ENCODE results near the gene THRB.

The THRB gene

GRCh38 chr3:24487325-24488262, 7.1 kb downstream of the THRB start:
- H3K27me3 ChIP-seq (ENCODE audit: control insufficient read depth, insufficient read depth, low read length), result peaks cover 13% of the 10 kb centered on the region

GRCh38 chr3:24485511-24485910, 9.1 kb downstream of the THRB start:
- H3K36me3 ChIP-seq (ENCODE audit: control insufficient read depth, insufficient read depth, low read length), result no peaks in the 10 kb centered on the region
- no peak overlapping the region for H3K4me3 ChIP-seq (ENCODE audit: low read depth, low read length)
- H3K4me1 ChIP-seq (ENCODE audit: control insufficient read depth, insufficient read depth, low read length), result no peaks in the 10 kb centered on the region
- no peaks in the 10 kb centered on the region for H3K27me3 ChIP-seq (ENCODE audit: control insufficient read depth, insufficient read depth, low read length)
- H3K27ac ChIP-seq (ENCODE audit: low read depth, low read length), result no peak overlapping the region
- no peak overlapping the region for H3K9ac ChIP-seq (ENCODE audit: low read length)
- no peaks in the 10 kb centered on the region for H3K9me3 ChIP-seq (ENCODE audit: control insufficient read depth, insufficient read depth, low read depth, low read length)

More at GRCh38 chr3:24487325-24488262, 7.1 kb downstream of the THRB start:
- Histone ChIP-seq H3K4me3 (ENCODE audit: low read depth, low read length) (no peak overlapping the region), H3K36me3 (ENCODE audit: control insufficient read depth, insufficient read depth, low read length) (no peaks in the 10 kb centered on the region), H3K9me3 (ENCODE audit: control insufficient read depth, insufficient read depth, low read depth, low read length) (no peaks in the 10 kb centered on the region), H3K4me1 (ENCODE audit: control insufficient read depth, insufficient read depth, low read length) (peaks cover 8% of the 10 kb centered on the region; the same call in 1 of the 2 replicates), H3K9ac (ENCODE audit: low read length) (no peak overlapping the region), H3K27ac (ENCODE audit: low read depth, low read length) (no peak overlapping the region)

- Histone ChIP-seq H3K9ac (ENCODE audit: low read length) (no peak overlapping the region), H3K4me1 (ENCODE audit: control insufficient read depth, insufficient read depth, low read length) (no peaks in the 10 kb centered on the region), H3K36me3 (ENCODE audit: control insufficient read depth, insufficient read depth, low read length) (no peaks in the 10 kb centered on the region), H3K27me3 (ENCODE audit: control insufficient read depth, insufficient read depth, low read length) (no peaks in the 10 kb centered on the region; the same call in 1 of the 2 replicates), H3K27ac (ENCODE audit: low read depth, low read length) (no peak overlapping the region), H3K4me3 (ENCODE audit: low read depth, low read length) (no peak overlapping the region), H3K9me3 (ENCODE audit: control insufficient read depth, insufficient read depth, low read depth, low read length) (no peaks in the 10 kb centered on the region)
These were observed 10.8 kb downstream of the THRB start for GRCh38 chr3:24483873-24484272.

- Histone ChIP-seq H3K9me3 (ENCODE audit: control insufficient read depth, insufficient read depth, low read depth, low read length) (no peaks in the 10 kb centered on the region), H3K4me3 (ENCODE audit: low read depth, low read length) (no peak overlapping the region), H3K36me3 (ENCODE audit: control insufficient read depth, insufficient read depth, low read length) (no peaks in the 10 kb centered on the region), H3K4me1 (ENCODE audit: control insufficient read depth, insufficient read depth, low read length) (peaks cover 15% of the 10 kb centered on the region), H3K27me3 (ENCODE audit: control insufficient read depth, insufficient read depth, low read length) (no peaks in the 10 kb centered on the region; the same call in 1 of the 2 replicates), H3K27ac (ENCODE audit: low read depth, low read length) (no peak overlapping the region), H3K9ac (ENCODE audit: low read length) (no peak overlapping the region)
These were observed 12.4 kb downstream of the THRB start for GRCh38 chr3:24482096-24482705.

- no peak overlapping the region for H3K27ac ChIP-seq (ENCODE audit: low read depth, low read length)
- H3K4me1 ChIP-seq (ENCODE audit: control insufficient read depth, insufficient read depth, low read length), result peaks cover 23% of the 10 kb centered on the region
- no peaks in the 10 kb centered on the region for H3K9me3 ChIP-seq (ENCODE audit: control insufficient read depth, insufficient read depth, low read depth, low read length)
- no peaks in the 10 kb centered on the region; the same call in 1 of the 2 replicates for H3K27me3 ChIP-seq (ENCODE audit: control insufficient read depth, insufficient read depth, low read length)
- no peak overlapping the region for H3K9ac ChIP-seq (ENCODE audit: low read length)
- H3K4me3 ChIP-seq (ENCODE audit: low read depth, low read length), result no peak overlapping the region
- no peaks in the 10 kb centered on the region for H3K36me3 ChIP-seq (ENCODE audit: control insufficient read depth, insufficient read depth, low read length)
These were observed 13.5 kb downstream of the THRB start for GRCh38 chr3:24481193-24481592.

- Histone ChIP-seq H3K9ac (ENCODE audit: low read length) (no peak overlapping the region), H3K36me3 (ENCODE audit: control insufficient read depth, insufficient read depth, low read length) (no peaks in the 10 kb centered on the region), H3K27ac (ENCODE audit: low read depth, low read length) (no peak overlapping the region), H3K4me1 (ENCODE audit: control insufficient read depth, insufficient read depth, low read length) (peaks cover 29% of the 10 kb centered on the region), H3K27me3 (ENCODE audit: control insufficient read depth, insufficient read depth, low read length) (no peaks in the 10 kb centered on the region; the same call in 1 of the 2 replicates), H3K4me3 (ENCODE audit: low read depth, low read length) (no peak overlapping the region), H3K9me3 (ENCODE audit: control insufficient read depth, insufficient read depth, low read depth, low read length) (no peaks in the 10 kb centered on the region)
These were observed 14.2 kb downstream of the THRB start for GRCh38 chr3:24480497-24480896.

- no peak overlapping the region for H3K4me3 ChIP-seq (ENCODE audit: low read depth, low read length)
- no peak overlapping the region for H3K27ac ChIP-seq (ENCODE audit: low read depth, low read length)
- peaks cover 29% of the 10 kb centered on the region for H3K4me1 ChIP-seq (ENCODE audit: control insufficient read depth, insufficient read depth, low read length)
- no peaks in the 10 kb centered on the region for H3K36me3 ChIP-seq (ENCODE audit: control insufficient read depth, insufficient read depth, low read length)
- no peak overlapping the region for H3K9ac ChIP-seq (ENCODE audit: low read length)
- H3K9me3 ChIP-seq (ENCODE audit: control insufficient read depth, insufficient read depth, low read depth, low read length), result no peaks in the 10 kb centered on the region
- no peaks in the 10 kb centered on the region; the same call in 1 of the 2 replicates for H3K27me3 ChIP-seq (ENCODE audit: control insufficient read depth, insufficient read depth, low read length)
These were observed 14.8 kb downstream of the THRB start for GRCh38 chr3:24479816-24480215.

- Histone ChIP-seq H3K27me3 (ENCODE audit: control insufficient read depth, insufficient read depth, low read length) (no peaks in the 10 kb centered on the region; the same call in 1 of the 2 replicates), H3K4me3 (ENCODE audit: low read depth, low read length) (peak overlapping the region; percentile 42), H3K36me3 (ENCODE audit: control insufficient read depth, insufficient read depth, low read length) (no peaks in the 10 kb centered on the region), H3K4me1 (ENCODE audit: control insufficient read depth, insufficient read depth, low read length) (peaks cover 29% of the 10 kb centered on the region), H3K9me3 (ENCODE audit: control insufficient read depth, insufficient read depth, low read depth, low read length) (no peaks in the 10 kb centered on the region), H3K27ac (ENCODE audit: low read depth, low read length) (no peak overlapping the region), H3K9ac (ENCODE audit: low read length) (no peak overlapping the region)
These were observed 17.6 kb downstream of the THRB start for GRCh38 chr3:24476871-24477656.

GRCh38 chr3:24475925-24476324, 18.7 kb downstream of the THRB start:
- Histone ChIP-seq H3K9ac (ENCODE audit: low read length) (no peak overlapping the region), H3K27me3 (ENCODE audit: control insufficient read depth, insufficient read depth, low read length) (no peaks in the 10 kb centered on the region; the same call in 1 of the 2 replicates), H3K27ac (ENCODE audit: low read depth, low read length) (no peak overlapping the region), H3K9me3 (ENCODE audit: control insufficient read depth, insufficient read depth, low read depth, low read length) (no peaks in the 10 kb centered on the region), H3K4me1 (ENCODE audit: control insufficient read depth, insufficient read depth, low read length) (peaks cover 29% of the 10 kb centered on the region), H3K4me3 (ENCODE audit: low read depth, low read length) (no peak overlapping the region), H3K36me3 (ENCODE audit: control insufficient read depth, insufficient read depth, low read length) (no peaks in the 10 kb centered on the region)

GRCh38 chr3:24474862-24475261, 19.8 kb downstream of the THRB start:
- peaks cover 29% of the 10 kb centered on the region for H3K4me1 ChIP-seq (ENCODE audit: control insufficient read depth, insufficient read depth, low read length)
- no peak overlapping the region for H3K27ac ChIP-seq (ENCODE audit: low read depth, low read length)

More at GRCh38 chr3:24474862-24475261, 19.8 kb downstream of the THRB start:
- no peak overlapping the region for H3K9ac ChIP-seq (ENCODE audit: low read length)
- H3K36me3 ChIP-seq (ENCODE audit: control insufficient read depth, insufficient read depth, low read length), result no peaks in the 10 kb centered on the region
- no peaks in the 10 kb centered on the region; the same call in 1 of the 2 replicates for H3K27me3 ChIP-seq (ENCODE audit: control insufficient read depth, insufficient read depth, low read length)
- H3K9me3 ChIP-seq (ENCODE audit: control insufficient read depth, insufficient read depth, low read depth, low read length), result no peaks in the 10 kb centered on the region
- H3K4me3 ChIP-seq (ENCODE audit: low read depth, low read length), result no peak overlapping the region

Data from HUES6 (cell line).